GM12864 (cell line): ENCODE measurements around the gene RBMX.

ENCODE experiments used
- DNase-seq: peaks from one replicate; pipeline ENCODE4 v3.0.0-alpha.2; 2011; ENCODE audit warnings: low read depth
- H3K4me3 ChIP-seq: 2 replicates; pipeline ENCODE4 v1.5.1; 2011; ENCODE audit warnings: mild to moderate bottlenecking, low read depth, low read length, control low read depth
- CTCF ChIP-seq: IDR thresholded peaks from 2 replicates; pipeline ENCODE4 v1.5.1; 2011; ENCODE audit warnings: low read depth, mild to moderate bottlenecking, moderate library complexity, low read length, control low read depth, inconsistent platforms; ENCODE audit errors: missing control alignments

Gene RBMX

GRCh38 chrX:136872091-136872700, 8.3 kb downstream of the RBMX start:
- DNase-seq = no peak
- no peak for TF ChIP-seq CTCF
- H3K4me3 ChIP-seq = no peak overlapping the region

- no peak for DNase-seq
- no peak for TF ChIP-seq CTCF
- H3K4me3 ChIP-seq = no peak overlapping the region
These were observed 10.5 kb downstream of the RBMX start for GRCh38 chrX:136870064-136870463.

- no peak for TF ChIP-seq CTCF
- H3K4me3 ChIP-seq = no peak overlapping the region
- no peak for DNase-seq
These were observed 12.1 kb downstream of the RBMX start for GRCh38 chrX:136868283-136869055.

GRCh38 chrX:136867518-136867917, 13.0 kb downstream of the RBMX start:
- no peak for TF ChIP-seq CTCF
- no peak for DNase-seq
- H3K4me3 ChIP-seq = no peak overlapping the region

- no peak for DNase-seq
- H3K4me3 ChIP-seq = no peak overlapping the region
- TF ChIP-seq CTCF = no peak
These were observed 13.4 kb downstream of the RBMX start for GRCh38 chrX:136867096-136867491.

- no peak for TF ChIP-seq CTCF
- DNase-seq = no peak
- H3K4me3 ChIP-seq = no peak overlapping the region
These were observed 14.0 kb downstream of the RBMX start for GRCh38 chrX:136866337-136867095.
